ENCODE results near the gene HOXD12. TPM values are rescaled to one million over a fixed set of nuclear protein-coding genes. Genes with fewer than 3 reads are reported as not detected.
A peak's percentile ranks its signal among the peaks of the same experiment; 100 is the strongest.

Gene HOXD12
- total RNA-seq, 3 donors from 2014 or later (not counting 1 experiment from before 2014, with no cell fraction given), result not detected

- TF ChIP-seq CTCF (IDR thresholded peaks at IDR 0.05), result no peak
- DNase-seq (peak in 1 of 2 donors; percentile 12), ATAC-seq (no peak)
- H3K4me3 Mint-ChIP-seq, result peak overlapping the region; percentile 51
- peaks cover 80% of the 10 kb centered on the region in 2 donors for H3K27me3 Mint-ChIP-seq (ENCODE audit: low read depth in 2 of 2)
- peaks cover 8% of the 10 kb centered on the region for H3K36me3 Mint-ChIP-seq
- Histone ChIP-seq H3K27ac (ENCODE audit: low read length) (no peak overlapping the region), H3K27me3 (ENCODE audit: control insufficient read depth, insufficient read depth, low read length) (peaks cover 75% of the 10 kb centered on the region), H3K4me3 (ENCODE audit: low read length) (no peak overlapping the region), H3K36me3 (ENCODE audit: control insufficient read depth, insufficient read depth, low read length) (no peaks in the 10 kb centered on the region), H3K9me3 (ENCODE audit: control insufficient read depth, insufficient read depth, low read length) (no peaks in the 10 kb centered on the region), H3K4me1 (ENCODE audit: control insufficient read depth, insufficient read depth, low read length) (peaks cover 3% of the 10 kb centered on the region)
- H3K9me3 Mint-ChIP-seq, result no peaks in the 10 kb centered on the region
- whole genome bisulfite sequencing (ENCODE audit: insufficient coverage), result 9% methylated on average over 25 of the region's 25 CpGs
- intact Hi-C loops (cut with micrococcal nuclease), result no loop called here
- H3K27ac Mint-ChIP-seq, result no peak overlapping the region
- H3K4me1 Mint-ChIP-seq, result peaks cover 0 to 27% of the 10 kb centered on the region in 2 donors
These were observed 6.4 kb downstream of the HOXD12 start for GRCh38 chr2:176105730-176106580.

- H3K4me1 ChIP-seq (ENCODE audit: control insufficient read depth, insufficient read depth, low read length), result peaks cover 3% of the 10 kb centered on the region
- no peak within 1 kb of the TSS for H3K4me3 ChIP-seq (ENCODE audit: low read length)
- no peak for ATAC-seq
- Mint-ChIP-seq H3K4me1 (peaks cover 0 to 27% of the 10 kb centered on the region in 2 donors), H3K4me3 (peak within 1 kb of the TSS; percentile 51), H3K9me3 (no peaks in the 10 kb centered on the region), H3K36me3 (peaks cover 8% of the 10 kb centered on the region), H3K27ac (no peak within 1 kb of the TSS), H3K27me3 (ENCODE audit: low read depth in 2 of 2) (peaks cover 78 to 80% of the 10 kb centered on the region in 2 donors)
- no peak for TF ChIP-seq CTCF (IDR thresholded peaks at IDR 0.05)
- peaks cover 75% of the 10 kb centered on the region for H3K27me3 ChIP-seq (ENCODE audit: control insufficient read depth, insufficient read depth, low read length)
- no peaks in the 10 kb centered on the region for H3K36me3 ChIP-seq (ENCODE audit: control insufficient read depth, insufficient read depth, low read length)
- peak in 1 of 2 donors; percentile 36 for DNase-seq
- no peak within 1 kb of the TSS for H3K27ac ChIP-seq (ENCODE audit: low read length)
- intact Hi-C loops (cut with micrococcal nuclease), result no loop called here
- peaks cover under 1% of the 10 kb centered on the region for H3K9me3 ChIP-seq (ENCODE audit: control insufficient read depth, insufficient read depth, low read length)
- 7% methylated on average over 83 of the region's 85 CpGs for WGBS (ENCODE audit: insufficient coverage)
These were observed 7.3 kb downstream of the HOXD12 start, which contains the start of gene HOXD11 for GRCh38 chr2:176106581-176107539. Gene HOXD11 (plus strand): TSS chr2:176107280. CDS start chr2:176107356, 76 bp downstream.

GRCh38 chr2:176107731-176108181 lies 8.2 kb downstream of the HOXD12 start:
- Mint-ChIP-seq H3K4me3 (no peak overlapping the region), H3K27me3 (ENCODE audit: low read depth in 2 of 2) (peaks cover 77 to 79% of the 10 kb centered on the region in 2 donors), H3K9me3 (no peaks in the 10 kb centered on the region), H3K36me3 (peaks cover 8% of the 10 kb centered on the region), H3K27ac (no peak overlapping the region), H3K4me1 (peaks cover 0 to 27% of the 10 kb centered on the region in 2 donors)
- no peaks in the 10 kb centered on the region for H3K36me3 ChIP-seq (ENCODE audit: control insufficient read depth, insufficient read depth, low read length)
- peaks cover 74% of the 10 kb centered on the region for H3K27me3 ChIP-seq (ENCODE audit: control insufficient read depth, insufficient read depth, low read length)
- H3K9me3 ChIP-seq (ENCODE audit: control insufficient read depth, insufficient read depth, low read length), result peaks cover 3% of the 10 kb centered on the region
- no peak overlapping the region for H3K27ac ChIP-seq (ENCODE audit: low read length)
- ATAC-seq (no peak), DNase-seq (no peak)
- peaks cover 3% of the 10 kb centered on the region for H3K4me1 ChIP-seq (ENCODE audit: control insufficient read depth, insufficient read depth, low read length)
- TF ChIP-seq CTCF (IDR thresholded peaks at IDR 0.05), result no peak
- intact Hi-C loops (cut with micrococcal nuclease), result no loop called here
- 5% methylated on average over 55 of the region's 59 CpGs for WGBS (ENCODE audit: insufficient coverage)
- H3K4me3 ChIP-seq (ENCODE audit: low read length), result no peak overlapping the region
